Body of pancreas (tissue), 4 donors: ENCODE results near the gene TPRA1. TPM values are rescaled to one million over a fixed set of nuclear protein-coding genes. Genes with fewer than 3 reads are reported as not detected.
A peak's percentile ranks its signal among the peaks of the same experiment; 100 is the strongest.

Experiments
- ATAC-seq: fragments of 150-250 bp; one replicate; pipeline ENCODE4 v1.9.1; 2016
- DNase-seq, 4 donors: peaks; one replicate each; pipeline ENCODE4 v3.0.0-alpha.2; 2019
- H3K27ac ChIP-seq, 4 donors: fragments of 200-600 bp; sonication (generic); 1 replicate in 3 of 4; 2 replicates in 1 of 4; pipeline versions ENCODE4 v1.5.1 to v1.6.1; 2016 to 2019; ENCODE audit warnings: mild to moderate bottlenecking in 1 of 4, mixed read lengths in 1 of 4, moderate library complexity in 1 of 4
- H3K27me3 ChIP-seq, 2 donors: fragments of 200-600 bp; sonication (generic); one replicate each; pipeline ENCODE4 v1.6.0; 2016; ENCODE audit warnings: mild to moderate bottlenecking in 1 of 2
- H3K36me3 ChIP-seq, 2 donors: fragments of 200-600 bp; sonication (generic); replicated peaks in 1 of 2; 2 replicates each; pipeline ENCODE4 v1.5.1; 2016; ENCODE audit warnings: low read depth in 2 of 2; ENCODE audit not compliant: insufficient read depth in 1 of 2
- H3K4me1 ChIP-seq: fragments of 200-600 bp; sonication (generic); one replicate; pipeline ENCODE4 v1.6.0; 2016
- H3K4me3 ChIP-seq, 2 donors: fragments of 200-600 bp; sonication (generic); 1 replicate in 1 of 2; 2 replicates in 1 of 2; pipeline ENCODE4 v1.5.1; 2016 to 2019
- H3K9me3 ChIP-seq, 3 donors: fragments of 200-600 bp; sonication (generic); 1 replicate in 2 of 3; 2 replicates in 1 of 3; pipeline ENCODE4 v1.5.1; 2016
- POLR2A ChIP-seq, 3 donors: fragments of 450-650 bp; IDR thresholded peaks; one replicate each; pipeline ENCODE4 v1.6.1; 2016; ENCODE audit warnings: antibody characterized with exemption in 3 of 3, mild to moderate bottlenecking in 2 of 3
- whole genome bisulfite sequencing, 2 donors: methylation state at CpG; one replicate each; pipeline ENCODE4 v1.1.5; 2017; 5-methylcytosine and 5-hydroxymethylcytosine counted together
- intact Hi-C: fragments of 100-400 bp; cut with DNase I; formaldehyde crosslinking; loops from one replicate; pipeline ENCODE4 v1.15.1; 2023
- total RNA-seq, 2 donors: library from RNA; depleted of rRNA; stranded (reverse); fragments of >200 nt; gene quantifications; one replicate each; pipeline ENCODE4 v1.1.0, GENCODE V29; 2016
- TF ChIP-seq, protein P1 (sequence below), 7 experiments: fragments of 450-650 bp in 4 of 7; fragments of 200-600 bp in 3 of 7; sonication (generic) in 3 of 7; IDR thresholded peaks; one replicate each; pipeline ENCODE4 v1.5.1; 2016 to 2019; ENCODE audit warnings: antibody characterized with exemption in 7 of 7

TPRA1 gene
- total RNA-seq = 10 to 100 TPM; 31.4 to 31.6 TPM

DNA sequence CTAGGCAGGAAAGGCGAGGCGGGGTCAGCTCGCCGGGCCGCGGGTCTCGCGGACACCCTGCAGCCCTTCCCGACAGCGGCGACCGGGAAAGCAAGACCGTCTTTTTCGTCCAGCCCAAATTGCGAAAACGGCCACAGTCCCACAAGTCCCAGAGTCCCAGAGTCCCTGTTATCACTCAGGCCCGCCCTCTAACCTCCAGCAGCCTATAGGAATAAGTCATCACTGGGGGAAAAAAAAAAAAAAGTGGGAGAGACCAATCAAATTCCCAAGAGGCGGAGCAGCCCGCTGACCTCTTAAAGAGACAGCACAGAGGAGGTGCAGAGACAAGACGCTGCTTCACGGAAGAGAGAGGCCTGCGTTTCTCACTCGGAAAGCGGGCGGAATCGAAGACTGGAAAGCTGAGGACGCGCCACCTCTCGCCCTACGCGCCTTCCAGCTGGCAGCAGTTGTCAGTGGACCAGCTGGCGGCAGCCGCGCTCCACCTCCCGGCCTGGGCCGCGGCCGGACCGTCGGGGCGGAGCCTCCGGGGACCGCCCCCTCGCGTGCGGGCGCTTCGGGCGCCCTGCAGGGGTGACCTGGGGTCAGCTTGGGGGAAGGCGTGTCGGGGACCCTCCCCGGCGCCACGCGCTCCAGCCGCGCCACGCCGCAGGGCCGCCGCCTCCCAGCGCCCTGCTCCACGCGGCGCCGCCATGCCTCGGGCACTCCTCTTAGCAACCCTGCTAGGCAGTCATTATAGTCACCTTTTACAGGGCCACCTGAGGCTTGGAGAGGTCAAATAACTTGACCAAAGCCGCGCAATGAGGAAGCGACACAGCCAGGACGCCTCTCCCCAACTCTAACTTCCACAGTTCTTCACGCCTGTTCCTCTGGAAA is at the start of gene TPRA1:
TPRA1 (minus strand) TSS at position 141 of the 873 bp plus-strand sequence. CDS start 10,587 bp downstream, outside the sequence.
- H3K4me1 ChIP-seq = peaks cover 42% of the 10 kb centered on the region
- TF ChIP-seq POLR2A (IDR thresholded peaks at IDR 0.05) = peak; percentile 0 to 54 (median 53)
- TF ChIP-seq, protein P1, sequence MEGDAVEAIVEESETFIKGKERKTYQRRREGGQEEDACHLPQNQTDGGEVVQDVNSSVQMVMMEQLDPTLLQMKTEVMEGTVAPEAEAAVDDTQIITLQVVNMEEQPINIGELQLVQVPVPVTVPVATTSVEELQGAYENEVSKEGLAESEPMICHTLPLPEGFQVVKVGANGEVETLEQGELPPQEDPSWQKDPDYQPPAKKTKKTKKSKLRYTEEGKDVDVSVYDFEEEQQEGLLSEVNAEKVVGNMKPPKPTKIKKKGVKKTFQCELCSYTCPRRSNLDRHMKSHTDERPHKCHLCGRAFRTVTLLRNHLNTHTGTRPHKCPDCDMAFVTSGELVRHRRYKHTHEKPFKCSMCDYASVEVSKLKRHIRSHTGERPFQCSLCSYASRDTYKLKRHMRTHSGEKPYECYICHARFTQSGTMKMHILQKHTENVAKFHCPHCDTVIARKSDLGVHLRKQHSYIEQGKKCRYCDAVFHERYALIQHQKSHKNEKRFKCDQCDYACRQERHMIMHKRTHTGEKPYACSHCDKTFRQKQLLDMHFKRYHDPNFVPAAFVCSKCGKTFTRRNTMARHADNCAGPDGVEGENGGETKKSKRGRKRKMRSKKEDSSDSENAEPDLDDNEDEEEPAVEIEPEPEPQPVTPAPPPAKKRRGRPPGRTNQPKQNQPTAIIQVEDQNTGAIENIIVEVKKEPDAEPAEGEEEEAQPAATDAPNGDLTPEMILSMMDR (IDR thresholded peaks at IDR 0.05) = peak in 4 of 7 experiments; percentile 35 to 47 (median 40)
- intact Hi-C loops = no loop called here
- peak within 1 kb of the TSS; percentile 78 to 81 for H3K4me3 ChIP-seq
- no peaks in the 10 kb centered on the region for H3K9me3 ChIP-seq
- H3K27ac ChIP-seq = peak within 1 kb of the TSS; percentile 89 to 93 (median 92)
- no peaks in the 10 kb centered on the region for H3K36me3 ChIP-seq
- WGBS, 2 donors = 0 to 1% methylated on average over 16 to 72 of the region's 72 CpGs
- ATAC-seq (peak; percentile 92), DNase-seq (peak; percentile 89 to 97 (median 93))
- no peaks in the 10 kb centered on the region for H3K27me3 ChIP-seq

DNA sequence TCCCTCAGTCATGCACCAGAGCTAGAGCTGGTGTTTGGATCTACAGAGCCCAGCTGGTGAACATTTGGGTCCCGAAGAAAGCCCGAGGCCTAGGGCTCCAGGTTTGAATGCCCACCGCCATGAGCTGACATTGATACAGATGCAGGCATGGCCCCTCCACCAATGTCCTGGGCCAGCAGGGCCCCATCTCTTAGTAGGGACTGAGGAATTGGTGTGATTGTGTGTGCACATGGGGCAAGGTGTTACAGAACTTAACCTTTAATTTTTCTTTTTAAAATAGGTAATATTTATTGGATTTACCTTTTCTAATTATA is 49.5 kb upstream of the TPRA1 start:
- Histone ChIP-seq H3K4me1 (no peaks in the 10 kb centered on the region), H3K27ac (no peak overlapping the region), H3K36me3 (no peaks in the 10 kb centered on the region), H3K27me3 (no peaks in the 10 kb centered on the region), H3K9me3 (no peaks in the 10 kb centered on the region), H3K4me3 (no peak overlapping the region)
- ATAC-seq (no peak), DNase-seq (no peak)
- intact Hi-C loops = no loop called here
- 93 to 97% methylated on average over 3 of the region's 3 CpGs for WGBS, 2 donors
- no peak for TF ChIP-seq POLR2A (IDR thresholded peaks at IDR 0.05)
- TF ChIP-seq, protein P1 (IDR thresholded peaks at IDR 0.05) = no peak

DNA sequence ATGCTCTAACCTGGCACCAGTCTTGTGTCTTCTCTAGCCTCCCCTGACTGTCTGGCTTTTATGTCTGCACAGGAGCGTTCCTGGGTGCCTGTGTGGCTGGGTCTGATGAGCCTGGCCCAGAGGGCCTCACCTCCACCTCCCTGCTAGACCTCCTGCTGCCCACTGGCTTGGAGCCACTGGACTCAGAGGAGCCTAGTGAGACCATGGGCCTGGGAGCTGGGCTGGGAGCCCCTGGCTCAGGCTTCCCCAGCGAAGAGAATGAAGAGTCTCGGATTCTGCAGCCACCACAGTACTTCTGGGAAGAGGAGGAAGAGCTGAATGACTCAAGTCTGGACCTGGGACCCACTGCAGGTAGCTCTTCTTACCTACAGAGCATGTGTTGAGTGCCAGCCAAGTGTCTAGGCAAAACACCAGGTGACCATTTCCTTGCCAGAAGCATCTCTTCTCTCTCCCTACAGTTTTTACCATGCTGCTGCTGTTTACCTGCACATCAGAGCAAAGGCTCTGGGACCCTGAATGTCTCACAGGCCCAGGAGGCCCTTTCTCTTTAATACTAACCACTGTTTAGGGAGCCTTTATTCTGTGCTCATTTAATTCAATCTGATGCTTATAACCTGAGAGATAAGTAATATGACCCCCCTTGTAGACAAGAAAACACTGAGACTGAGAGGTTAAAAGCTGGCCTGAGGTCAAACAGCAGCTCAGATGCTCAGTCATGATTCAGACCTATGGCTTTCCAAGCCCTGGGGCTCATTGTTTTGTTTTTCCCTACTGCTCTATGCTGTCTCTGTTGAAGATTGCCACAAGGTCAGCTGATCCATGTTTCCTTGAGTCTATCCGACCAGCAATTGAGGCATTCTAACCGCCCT is 48.9 kb upstream of the TPRA1 start:
- 81 to 88% methylated on average over 5 of the region's 5 CpGs for WGBS, 2 donors
- Histone ChIP-seq H3K4me1 (no peaks in the 10 kb centered on the region), H3K4me3 (no peak overlapping the region), H3K27ac (no peak overlapping the region), H3K9me3 (no peaks in the 10 kb centered on the region), H3K36me3 (no peaks in the 10 kb centered on the region), H3K27me3 (no peaks in the 10 kb centered on the region)
- no peak for TF ChIP-seq POLR2A (IDR thresholded peaks at IDR 0.05)
- TF ChIP-seq, protein P1 (IDR thresholded peaks at IDR 0.05) = no peak
- no peak for ATAC-seq
- no peak for DNase-seq
- intact Hi-C loops = no loop called here

DNA sequence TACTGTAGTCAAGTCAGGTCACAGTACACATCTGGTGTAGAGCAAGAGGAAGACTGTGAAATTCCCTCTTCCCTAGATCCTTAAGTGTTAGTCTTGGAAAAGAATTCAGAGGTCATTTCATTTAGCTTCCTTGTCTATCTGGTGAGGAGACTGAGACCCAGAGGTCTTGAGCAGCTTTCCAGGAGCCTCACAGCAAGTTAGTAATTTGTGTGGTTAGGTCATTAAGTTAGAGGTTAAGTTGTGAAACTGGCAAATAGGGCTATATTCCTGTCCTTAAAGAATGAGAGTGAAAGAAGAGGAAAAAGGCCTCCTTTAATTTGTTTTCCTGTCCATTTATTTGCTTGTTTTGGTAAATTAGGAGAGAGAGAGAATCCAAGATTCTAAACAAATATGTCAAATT is 47.4 kb upstream of the TPRA1 start:
- H3K27me3 ChIP-seq = no peaks in the 10 kb centered on the region
- no peaks in the 10 kb centered on the region for H3K9me3 ChIP-seq
- no peak overlapping the region for H3K27ac ChIP-seq
- no peaks in the 10 kb centered on the region for H3K4me1 ChIP-seq
- no peak for DNase-seq
- no peak for ATAC-seq
- no peaks in the 10 kb centered on the region for H3K36me3 ChIP-seq
- no peak overlapping the region for H3K4me3 ChIP-seq
- intact Hi-C loops = no loop called here
- TF ChIP-seq, protein P1 (IDR thresholded peaks at IDR 0.05) = no peak
